Measurements from ENCODE around the gene FKBP1C.

DNA sequence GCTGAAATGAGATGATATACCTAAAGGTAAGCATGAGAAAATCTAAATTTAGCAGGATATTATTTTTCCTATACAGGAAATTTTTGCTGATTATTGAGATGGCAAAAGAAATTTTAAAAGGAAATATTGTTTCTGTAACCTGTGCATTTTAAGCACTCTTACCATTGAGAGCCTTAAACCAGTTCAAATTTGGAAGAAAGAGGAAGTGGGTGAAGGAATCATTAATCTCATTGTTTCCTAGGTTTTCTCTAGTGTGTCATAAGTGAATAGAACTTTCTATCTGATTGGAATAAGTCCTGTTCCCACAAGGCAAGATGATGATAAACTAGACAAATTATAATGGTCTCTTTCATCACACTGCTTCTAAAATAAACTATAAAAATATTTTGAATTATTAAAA lies 22.4 kb upstream of the FKBP1C start:
- no peak for TF ChIP-seq POLR2AphosphoS5 (IDR thresholded peaks at IDR 0.05; ENCODE audit: borderline replicate concordance, low read depth, low read length)
- no peak for TF ChIP-seq EZH2 (IDR thresholded peaks at IDR 0.05)
- TF ChIP-seq FOXP2 (optimal IDR thresholded peaks at IDR 0.05; ENCODE audit: control extremely low read depth, extremely low read length, insufficient read depth), result no peak
